GM18867 (cell line): ENCODE data around the gene KCNH1.

Experiments used
- ATAC-seq: cut with Tn5 transposase; IDR thresholded peaks from one replicate; pipeline ENCODE4 v1.9.1; 2021; ENCODE audit warnings: mild to moderate bottlenecking, moderate library complexity; ENCODE audit not compliant: unreplicated experiment

KCNH1 gene

DNA sequence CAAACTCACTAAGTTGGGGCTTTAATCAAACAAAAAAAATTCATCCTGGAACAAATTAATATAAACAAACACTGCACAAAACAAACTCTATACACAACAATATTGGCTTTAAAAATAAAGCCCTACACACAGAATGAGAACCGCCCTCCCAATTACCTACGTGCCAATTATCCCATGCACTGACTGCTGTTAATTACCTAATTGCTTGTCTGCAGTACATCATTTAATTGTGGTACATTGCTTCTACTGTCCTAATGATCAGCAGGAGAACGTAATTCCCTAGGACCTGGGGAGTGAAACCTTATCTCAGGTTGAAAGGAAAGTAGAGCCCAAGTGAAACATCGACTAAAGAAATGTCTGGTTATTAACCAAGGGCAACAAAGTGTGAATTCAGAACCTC is 364.5 kb downstream of the KCNH1 start:
- no peak for ATAC-seq

DNA sequence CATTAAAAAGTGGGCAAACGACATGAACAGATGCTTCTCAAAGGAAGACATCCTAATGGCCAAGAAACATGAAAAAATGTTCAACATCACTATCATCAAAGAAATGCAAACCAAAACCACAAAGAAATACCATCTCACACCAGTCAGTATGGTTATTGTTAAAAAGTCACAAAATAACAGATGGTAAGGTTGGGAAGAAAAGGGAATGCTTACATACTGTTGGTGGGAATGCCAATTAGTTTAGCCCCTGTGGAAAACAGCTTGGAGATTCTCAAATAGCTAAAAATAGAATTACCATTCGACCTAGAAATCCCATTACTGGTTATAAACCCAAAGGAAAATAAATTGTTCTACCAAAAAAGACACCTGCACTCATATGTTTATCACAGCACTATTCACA is 369.4 kb downstream of the KCNH1 start:
- ATAC-seq, result no peak

DNA sequence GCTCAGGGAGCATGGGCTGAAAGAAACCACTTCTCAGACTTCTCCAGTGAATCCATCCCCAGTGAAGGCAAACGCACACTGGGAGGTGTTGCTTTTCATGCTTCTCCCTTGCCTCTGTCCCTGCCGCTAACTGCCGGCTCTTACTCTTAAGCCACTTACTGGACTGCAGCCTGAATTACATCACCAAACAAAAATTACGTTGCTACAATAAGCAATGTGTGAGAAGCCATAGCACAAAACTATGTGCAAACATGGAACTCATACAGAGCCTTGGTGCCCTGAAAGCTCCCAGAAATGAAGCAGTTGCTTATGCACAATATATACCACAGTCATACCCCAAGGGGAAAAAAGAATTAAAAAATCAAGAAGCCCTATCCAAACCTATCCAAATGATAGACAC is 375.2 kb downstream of the KCNH1 start:
- no peak for ATAC-seq

DNA sequence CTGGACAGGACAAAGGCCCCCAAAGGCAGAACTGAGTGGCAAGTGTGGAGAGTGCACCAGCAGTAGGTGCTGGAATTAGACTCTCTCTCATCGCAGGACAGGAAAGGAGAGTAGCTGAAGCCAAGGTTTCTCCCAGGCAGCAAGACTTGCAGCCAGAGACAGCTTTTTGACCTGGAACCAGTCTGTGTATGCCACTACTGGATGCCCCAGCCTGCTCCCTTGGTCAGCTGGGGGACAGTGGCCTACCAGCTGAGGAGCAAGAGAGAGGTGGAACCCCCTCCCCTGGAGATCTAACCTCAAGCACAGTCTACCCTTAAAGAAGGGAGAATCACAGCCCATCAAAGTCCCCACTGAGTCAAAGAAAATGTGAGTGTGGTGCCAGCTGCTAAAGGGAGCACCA is 375.7 kb downstream of the KCNH1 start:
- ATAC-seq, result no peak

DNA sequence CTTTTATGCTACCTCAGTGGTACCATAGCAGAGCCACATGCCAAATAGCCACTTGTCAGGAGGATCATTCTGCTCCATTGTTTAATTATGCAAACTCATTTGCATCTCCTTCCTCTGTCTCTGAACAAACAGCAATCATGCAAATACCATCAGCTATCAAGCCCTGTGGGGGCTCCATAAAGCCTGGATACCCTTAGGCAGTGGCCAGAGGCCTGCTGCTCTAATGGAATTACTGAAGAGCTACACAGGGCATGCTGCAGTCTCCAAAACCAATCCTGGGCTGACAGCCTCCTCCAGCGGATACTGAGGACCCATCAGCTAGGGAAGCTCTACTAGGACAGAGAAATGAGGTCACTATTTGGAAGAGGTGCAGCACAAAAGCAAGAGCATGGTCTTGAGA is 376.3 kb downstream of the KCNH1 start:
- no peak for ATAC-seq

DNA sequence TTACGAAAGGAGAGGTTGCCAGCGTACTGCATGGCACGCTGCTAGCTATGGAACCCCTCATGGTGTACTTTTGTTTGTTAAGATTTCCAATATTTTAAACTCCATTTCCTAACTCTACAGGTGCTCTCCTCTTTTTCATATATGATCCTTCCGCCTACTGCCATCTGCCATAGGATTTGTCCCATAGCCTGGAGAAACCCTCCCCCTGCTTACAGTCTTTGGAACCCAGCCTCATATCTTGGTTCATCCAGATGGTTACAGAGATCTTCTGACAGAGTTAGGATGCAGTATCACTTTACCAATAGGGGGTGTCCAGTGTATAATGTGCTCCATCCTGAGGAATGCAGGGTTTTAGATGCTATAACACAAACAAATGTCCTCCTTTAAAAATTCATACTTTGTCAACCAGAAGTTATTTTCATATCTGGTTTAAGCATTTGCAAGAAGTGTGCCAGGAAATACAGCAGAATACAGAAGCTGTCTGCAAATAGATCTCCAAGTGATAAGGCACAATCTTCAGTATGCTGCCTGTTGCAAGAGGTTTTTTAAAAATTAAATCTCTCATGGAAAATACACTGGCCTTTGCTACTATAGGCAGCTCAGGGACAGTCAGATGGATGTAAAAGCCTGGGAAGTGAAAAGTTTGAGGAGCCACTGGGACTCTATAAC is 377.8 kb downstream of the KCNH1 start:
- ATAC-seq, result no peak

DNA sequence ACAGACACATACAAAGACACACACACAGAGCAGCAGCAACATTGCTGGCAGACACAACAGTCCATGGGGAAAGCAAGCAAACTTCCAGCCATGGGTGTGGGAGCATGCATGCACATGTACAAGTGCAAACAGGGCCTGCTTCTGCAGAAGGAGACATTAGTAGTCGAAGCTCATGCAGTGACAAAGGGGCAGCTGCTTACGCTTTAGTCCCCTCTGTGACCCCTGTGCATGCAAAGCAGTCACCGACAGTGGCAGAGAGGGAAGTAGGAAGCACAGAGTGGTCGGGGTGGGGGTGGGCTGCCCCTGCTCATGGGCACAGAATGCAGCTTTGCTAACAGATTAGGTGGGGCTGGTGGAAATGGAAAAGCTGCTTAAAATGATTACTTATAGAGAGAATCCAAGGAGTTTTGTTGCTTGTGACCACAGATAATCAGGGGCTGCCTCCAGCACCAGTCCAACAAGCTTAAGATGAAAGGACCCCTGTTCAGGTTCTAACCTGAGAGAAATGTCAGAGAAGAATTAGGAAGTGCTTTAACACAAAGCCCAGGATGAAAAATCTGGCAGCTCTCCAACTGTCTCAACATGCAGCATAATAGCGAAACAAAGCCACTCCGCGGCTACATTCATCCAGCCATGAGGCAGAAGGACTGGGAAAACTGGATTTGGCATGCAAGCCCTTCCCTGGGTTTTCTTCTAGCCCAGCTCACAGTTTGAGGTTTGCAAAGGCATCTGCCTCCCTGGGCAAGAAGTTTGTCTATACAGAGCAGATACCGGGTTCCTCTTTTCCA is 378.9 kb downstream of the KCNH1 start:
- ATAC-seq, result no peak

DNA sequence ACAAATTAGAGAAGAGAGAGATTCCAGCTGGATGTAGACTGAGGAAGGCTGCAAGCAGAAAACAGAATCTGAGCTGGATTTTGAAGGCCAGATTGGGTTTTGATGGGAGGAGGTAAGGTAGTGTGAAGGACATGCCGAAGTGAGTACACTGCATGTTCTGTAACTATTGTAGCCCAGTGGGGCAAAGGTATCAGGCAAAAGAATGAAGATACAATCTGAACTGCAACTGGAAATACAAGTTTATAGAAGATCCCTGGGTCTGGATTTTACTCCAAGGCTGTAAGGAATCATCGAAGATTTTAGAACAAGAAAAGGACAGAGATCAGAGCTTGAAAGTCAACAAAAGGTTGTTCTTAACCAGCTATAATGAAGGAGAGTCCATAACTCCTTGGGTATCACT is 382.0 kb downstream of the KCNH1 start:
- ATAC-seq, result no peak

DNA sequence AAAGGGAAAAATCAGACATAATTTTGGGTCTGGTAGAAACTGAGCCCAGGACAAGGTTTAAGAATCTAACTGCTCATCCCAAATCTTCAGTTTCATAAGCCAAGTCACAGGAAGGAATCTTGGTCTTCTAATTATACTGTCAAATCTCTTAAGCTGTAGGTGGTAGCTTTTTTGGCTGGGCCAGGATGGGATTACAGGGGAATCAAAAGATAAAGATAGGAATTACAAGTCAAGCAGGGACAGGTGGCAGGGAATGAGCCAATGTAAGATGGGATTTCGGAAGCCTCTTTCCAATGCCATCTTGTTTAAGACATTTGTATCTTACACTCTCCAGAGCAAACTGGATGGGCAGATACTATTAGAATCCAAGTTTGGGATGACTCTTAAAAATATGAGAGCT is 383.5 kb downstream of the KCNH1 start:
- no peak for ATAC-seq

DNA sequence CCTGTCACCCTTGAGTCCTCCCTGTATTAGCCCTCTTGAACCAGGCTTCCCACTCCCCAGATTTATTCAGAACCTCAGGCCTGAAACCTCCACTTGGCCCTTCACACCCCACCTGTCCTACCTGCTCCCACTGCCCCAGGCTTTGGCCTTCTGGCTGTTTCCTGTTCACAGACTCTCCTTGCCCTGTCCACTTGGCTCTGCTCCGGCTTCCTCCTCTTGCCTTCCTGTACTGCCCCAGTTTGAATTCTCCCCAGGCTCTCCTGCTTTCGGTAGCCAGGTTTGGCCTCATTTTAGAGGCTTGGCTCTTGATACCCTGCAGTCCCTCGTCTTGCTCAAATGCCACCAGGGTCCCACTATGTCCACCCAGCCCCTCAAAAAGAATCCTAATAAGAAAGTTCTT is 385.2 kb downstream of the KCNH1 start:
- no peak for ATAC-seq

DNA sequence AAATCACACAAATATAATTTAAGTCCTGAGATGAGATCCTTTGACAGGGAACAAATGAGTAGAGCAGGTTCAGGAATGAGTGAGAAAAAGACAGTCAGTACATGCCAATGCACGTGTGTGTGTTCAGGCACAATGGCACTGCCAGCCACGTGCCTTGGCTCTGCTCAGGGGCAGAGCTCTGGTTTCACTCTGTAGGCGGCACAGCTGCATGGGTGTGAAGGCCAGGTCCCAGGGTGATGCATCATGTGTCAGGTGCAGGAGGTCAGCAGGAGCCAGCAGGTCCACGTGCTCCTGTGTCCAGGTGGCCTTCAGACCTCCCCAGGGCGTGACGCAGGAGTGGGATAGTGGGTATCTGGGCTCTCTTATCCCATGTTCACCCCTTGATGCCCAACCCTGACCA is 386.1 kb downstream of the KCNH1 start:
- no peak for ATAC-seq

DNA sequence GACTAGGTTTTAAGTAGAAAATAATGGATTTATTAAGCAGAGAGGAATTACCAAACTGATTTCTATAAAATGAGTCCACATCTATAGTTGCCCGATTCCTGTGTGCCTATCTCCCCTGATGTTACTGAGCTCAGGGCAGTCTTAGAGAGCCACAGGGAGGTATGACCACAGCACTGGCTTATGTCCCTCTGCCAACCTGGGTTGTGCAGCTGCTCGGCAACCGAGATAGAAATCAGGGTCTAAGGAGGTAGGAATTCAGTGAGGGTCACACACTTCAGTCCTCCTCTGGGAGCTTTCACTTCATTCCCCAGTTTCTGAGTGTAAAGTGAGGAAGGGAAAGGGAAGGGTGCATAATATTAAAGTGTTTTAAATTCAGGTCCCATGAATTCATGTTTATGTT is 386.8 kb downstream of the KCNH1 start:
- no peak for ATAC-seq

DNA sequence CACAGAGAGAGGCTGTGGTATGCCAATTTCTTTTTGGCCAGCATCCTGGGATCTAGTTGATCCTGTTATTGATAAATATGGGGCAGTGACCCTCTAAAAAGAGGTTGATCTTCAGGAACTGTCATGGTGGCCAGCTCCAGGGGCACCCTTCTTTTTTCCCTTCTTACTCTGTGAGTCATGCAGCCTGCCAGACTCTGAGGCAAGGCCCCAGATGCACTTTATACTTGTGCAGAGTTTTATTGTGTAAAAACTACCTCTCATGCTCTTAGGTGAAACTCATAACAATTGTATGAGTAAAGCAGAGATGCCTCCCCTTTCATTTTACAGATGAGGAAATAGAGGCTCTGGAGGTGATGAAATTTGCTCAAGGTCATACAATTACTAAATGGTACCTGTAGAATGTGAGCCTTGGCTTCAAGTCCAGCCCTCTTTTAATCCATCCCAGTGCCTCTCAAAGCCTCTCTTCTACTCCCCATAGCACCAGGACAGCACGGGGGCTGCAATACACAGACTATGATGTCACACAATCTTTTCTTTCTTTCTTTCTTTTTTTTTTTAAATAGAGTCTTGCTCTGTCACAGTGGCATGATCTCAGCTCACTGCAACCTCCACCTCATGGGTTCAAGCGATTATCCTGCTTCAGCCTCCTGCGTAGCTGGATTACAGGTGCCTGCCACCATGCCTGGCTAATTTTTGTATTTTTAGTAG is 387.8 kb downstream of the KCNH1 start:
- ATAC-seq, result no peak

DNA sequence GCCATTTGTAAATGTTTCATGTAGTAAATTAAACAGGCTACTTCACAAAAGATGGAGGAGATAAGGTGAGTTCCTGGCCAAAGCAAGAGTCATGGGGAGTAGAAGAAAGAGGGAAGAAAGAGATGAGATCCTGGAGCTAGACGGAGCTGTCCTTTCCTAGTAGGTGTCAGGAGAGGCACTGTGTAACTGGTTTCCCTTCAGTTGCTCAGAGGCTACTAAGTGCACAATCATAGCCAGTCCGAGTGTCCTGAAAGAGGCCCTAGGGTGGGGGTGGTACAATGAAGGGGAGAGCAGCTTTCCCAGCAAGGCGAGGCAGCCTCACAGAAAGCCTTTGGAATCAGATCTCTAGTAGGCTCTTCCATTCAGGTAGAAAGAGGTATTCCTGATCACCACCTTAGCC is 390.9 kb downstream of the KCNH1 start:
- ATAC-seq, result no peak

DNA sequence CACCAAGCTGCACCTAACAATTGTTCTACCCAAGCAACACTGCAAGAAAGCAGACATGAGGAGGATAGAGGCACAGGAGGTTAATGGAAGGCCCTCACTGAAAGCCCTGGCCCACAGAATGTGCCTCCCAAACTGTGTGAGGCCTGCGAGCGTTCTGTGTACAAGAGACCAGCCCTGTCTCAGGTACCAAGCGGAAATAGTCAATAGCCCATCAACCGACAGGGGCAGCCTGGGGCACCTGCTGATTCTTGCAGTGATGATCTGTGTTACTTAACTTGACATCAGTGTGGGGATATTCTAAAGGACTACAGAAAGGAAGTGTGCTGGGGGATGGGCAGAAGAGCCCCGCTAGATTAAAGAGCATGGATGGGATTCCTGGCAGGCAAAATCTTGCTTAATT is 392.4 kb downstream of the KCNH1 start:
- no peak for ATAC-seq

DNA sequence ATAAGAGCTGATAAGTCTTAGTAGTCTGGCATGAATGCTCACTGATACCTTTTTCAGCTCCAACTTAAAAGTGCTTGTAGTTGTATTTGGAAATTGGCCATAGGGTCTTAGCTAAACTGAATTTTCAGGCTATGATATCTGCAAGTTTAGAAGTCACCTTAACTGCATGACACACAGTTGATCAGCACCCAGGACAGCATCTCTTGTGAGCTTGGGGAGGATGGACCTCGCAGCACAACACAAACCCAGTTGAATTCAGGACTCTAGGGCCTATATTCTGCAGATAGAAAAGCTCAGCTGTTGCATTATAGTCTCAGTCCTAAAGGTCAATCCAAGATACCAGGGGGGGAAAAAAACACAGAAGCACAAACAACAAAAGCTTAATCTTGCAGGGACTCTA is 394.3 kb downstream of the KCNH1 start:
- ATAC-seq, result no peak

DNA sequence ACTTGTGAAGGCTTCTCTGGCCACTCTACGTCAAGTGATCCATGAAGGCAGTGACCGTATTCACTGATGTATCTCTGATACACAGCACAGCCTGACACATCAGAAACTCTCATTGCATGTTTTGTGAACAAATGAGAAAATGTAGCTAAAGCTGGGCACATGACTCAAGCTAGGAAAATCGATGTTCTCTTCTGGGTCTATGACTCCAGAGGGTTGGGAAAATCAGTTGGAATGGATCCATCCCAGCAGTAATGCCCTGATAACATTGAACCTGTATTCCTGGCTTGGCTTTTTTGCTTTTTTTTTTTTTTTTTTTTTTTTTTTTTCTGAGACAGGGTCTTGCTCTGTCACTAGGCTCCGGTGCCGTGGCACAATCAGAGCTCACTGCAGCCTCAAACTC is 395.7 kb downstream of the KCNH1 start:
- no peak for ATAC-seq

DNA sequence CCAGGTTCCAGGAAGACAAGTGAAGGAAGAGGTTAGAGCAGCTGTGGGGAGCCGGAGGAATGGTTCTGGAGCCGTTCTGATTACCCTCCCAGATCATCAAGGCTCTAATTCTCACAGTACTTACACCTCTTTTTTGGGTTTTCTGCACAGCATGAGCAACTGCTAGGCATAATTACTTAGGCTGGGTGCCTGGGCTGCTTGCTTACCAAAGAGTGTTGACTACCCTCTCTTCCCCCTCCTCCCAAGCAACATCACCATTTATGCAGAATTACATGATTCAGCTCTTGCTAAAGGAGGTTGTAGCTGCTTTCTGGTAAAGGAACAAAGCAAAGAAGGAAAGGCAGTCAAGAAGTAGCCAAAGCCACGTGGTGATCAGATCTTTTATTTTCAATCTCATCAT is 397.2 kb downstream of the KCNH1 start:
- no peak for ATAC-seq

DNA sequence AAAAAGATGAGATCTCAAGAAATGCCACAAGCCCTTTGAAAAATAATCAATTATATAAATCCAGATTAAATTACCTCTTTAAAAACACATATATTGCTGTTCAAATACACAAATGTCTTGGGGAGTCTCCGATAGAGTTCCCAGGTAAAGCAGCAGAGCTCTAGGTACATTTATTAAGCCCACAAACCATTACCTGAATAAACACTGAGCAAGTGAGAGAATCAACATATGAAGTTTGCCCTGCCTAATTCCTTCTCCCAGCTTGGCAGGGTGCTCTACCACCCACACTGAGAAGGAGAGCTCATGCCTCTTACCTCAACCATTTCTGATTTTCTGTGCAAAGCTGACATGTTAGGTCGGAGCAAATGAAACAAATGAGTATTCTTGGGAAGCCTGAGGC is 402.4 kb downstream of the KCNH1 start:
- ATAC-seq, result no peak

DNA sequence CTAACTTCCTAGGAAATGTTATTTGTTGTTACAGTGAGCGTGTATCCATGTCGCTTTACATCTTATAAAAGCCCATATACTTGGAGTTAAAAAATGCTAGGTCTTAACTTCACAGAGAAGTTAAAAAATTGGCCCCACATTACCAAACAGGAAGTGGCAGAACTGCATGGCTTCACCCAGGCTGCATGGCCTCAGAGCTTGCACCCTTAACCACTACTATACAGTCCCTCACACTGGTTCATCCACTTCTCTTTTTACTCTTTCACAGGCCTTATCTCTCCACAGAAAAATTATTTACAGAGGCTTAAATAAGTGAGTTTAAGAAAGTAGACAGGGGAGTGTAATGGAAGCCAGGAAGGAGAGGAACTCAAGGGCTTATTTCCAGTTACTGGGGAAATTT is 402.8 kb downstream of the KCNH1 start:
- no peak for ATAC-seq

DNA sequence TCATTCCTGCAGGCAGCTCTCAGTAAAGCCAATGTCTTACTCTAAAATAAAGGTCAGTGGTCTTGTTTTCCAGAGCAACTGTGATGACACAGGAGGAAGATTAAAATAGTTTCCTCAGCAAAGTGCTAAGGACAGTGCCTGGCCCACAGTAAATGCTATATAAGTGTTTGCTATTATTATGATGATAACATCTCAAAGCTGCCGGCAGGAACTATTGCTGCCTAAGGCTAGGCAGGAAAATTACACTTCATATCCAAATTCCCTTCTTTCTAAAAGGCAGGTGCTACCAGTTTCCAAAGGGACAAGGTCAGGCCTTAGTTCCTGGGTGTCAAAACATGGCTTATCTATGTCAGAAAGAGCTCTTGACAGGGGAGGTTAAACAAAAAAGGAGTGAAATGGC is 403.9 kb downstream of the KCNH1 start:
- ATAC-seq, result no peak
